Stimulated activated CD4-positive, alpha-beta T cell treated with anti-CD3 and anti-CD28 coated beads, Interleukin-2, amount 100 ng/mL, for 4 hours (primary cell): Measurements from ENCODE around the gene ROBO1.

Source experiments
- DNase-seq: peaks from one replicate; pipeline ENCODE4 v3.0.0-alpha.2; 2020; ENCODE audit warnings: low read depth

ROBO1 gene

GRCh38 chr3:79162653-79163052 is 605.1 kb downstream of the ROBO1 start:
- no peak for DNase-seq

DNA sequence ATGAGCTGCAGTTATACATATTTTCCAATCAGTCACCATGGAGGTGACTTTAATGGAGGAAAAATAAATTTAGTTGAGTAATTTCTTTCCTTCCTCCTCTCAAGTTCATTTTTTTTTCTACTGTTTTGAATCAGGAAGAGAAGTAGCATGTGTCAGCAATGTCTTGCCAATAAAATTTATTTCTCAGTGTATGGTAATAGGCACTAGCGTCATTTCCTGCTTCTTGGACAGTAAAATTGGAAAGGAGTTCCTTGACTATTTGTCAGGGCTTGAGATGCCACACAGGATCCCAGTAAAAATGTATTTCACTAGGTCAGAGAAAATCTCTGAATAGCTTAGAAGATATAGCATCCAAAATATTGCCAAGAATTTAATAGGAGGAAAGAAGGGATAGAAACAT is 605.9 kb downstream of the ROBO1 start:
- no peak for DNase-seq

DNA sequence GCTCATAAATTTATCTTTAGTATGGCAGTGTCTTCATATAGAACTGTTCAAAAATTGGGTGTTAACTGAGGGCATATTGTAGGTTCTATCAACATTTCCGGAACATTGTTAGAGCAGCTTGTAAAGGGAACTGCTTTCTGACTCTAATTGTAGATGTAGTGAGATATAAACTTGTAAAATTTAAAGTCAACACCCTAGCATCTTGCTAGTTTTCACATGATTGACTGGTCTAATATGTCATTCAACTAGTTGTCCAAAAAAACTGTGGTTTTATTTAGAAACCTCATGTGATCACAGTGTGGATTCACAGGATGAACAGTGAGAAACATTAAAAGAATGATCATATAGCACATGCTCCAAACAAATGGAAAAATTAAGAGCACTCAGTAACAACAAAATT is 607.4 kb downstream of the ROBO1 start:
- DNase-seq, result no peak

GRCh38 chr3:79159736-79160135 is 608.1 kb downstream of the ROBO1 start:
- no peak for DNase-seq

DNA sequence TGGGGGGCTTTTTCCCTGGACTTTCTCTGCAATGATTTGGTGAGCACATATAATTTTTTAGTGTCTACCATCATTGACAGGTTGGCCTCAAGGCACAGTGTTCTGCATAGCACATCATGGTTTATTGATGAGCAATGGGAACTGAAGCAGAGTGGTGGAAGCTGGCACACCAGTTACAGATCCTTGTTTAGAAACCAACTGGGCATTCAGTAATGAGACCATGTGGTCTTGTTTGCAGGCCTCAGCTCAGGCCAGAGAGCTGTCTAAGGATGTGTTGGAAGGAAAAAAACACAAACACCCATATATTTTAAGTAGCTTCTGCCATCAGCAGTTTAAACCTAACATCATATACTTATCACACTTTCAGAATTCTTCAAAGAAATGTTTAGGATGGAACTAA is 610.6 kb downstream of the ROBO1 start:
- no peak for DNase-seq

GRCh38 chr3:79154865-79155264 is 612.9 kb downstream of the ROBO1 start:
- DNase-seq, result no peak

DNA sequence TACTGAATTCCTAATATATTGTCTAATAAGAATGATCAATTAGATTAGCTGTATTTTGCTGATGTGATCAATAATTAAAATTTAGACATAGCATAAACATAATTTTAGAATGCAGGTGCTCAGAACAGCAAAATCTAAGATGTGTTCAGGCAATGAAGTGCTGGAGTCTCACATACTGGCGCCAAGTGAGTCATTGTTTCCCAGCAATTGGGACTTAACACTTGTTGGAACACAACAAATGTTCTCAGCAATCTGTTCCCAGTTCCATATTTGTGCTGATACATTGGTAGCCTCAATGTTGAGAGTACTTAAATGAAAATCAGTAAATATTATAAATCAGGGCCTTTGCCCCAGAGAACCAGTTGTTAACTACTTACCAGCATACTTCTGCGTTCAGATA is 619.0 kb downstream of the ROBO1 start:
- DNase-seq, result no peak

GRCh38 chr3:79146024-79146423 is 621.8 kb downstream of the ROBO1 start:
- DNase-seq, result no peak

GRCh38 chr3:79140708-79141107 is 627.1 kb downstream of the ROBO1 start:
- no peak for DNase-seq

GRCh38 chr3:79139395-79140068 is 628.3 kb downstream of the ROBO1 start:
- DNase-seq, result no peak

GRCh38 chr3:79125313-79125984 is 642.3 kb downstream of the ROBO1 start:
- DNase-seq, result no peak

- no peak for DNase-seq
These were observed 652.3 kb downstream of the ROBO1 start for GRCh38 chr3:79115458-79115857.

DNA sequence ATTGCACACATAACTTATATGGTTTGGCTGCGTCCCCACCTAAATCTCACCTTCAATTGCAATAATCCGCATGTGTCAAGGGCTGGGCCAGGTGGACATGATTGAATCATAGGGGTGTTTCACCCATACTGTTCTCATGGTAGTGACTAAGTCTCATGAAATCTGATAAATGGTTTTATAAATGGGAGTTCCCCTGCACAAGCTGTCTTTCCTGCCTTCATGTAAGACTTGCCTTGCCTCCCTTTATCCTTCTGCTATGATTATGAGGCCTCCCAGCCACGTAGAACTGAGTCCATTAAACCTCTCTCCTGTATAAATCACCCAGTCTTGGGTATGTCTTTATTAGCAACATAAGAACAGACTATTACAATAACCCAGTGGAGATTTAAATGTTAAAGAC is 653.9 kb downstream of the ROBO1 start:
- no peak for DNase-seq

DNA sequence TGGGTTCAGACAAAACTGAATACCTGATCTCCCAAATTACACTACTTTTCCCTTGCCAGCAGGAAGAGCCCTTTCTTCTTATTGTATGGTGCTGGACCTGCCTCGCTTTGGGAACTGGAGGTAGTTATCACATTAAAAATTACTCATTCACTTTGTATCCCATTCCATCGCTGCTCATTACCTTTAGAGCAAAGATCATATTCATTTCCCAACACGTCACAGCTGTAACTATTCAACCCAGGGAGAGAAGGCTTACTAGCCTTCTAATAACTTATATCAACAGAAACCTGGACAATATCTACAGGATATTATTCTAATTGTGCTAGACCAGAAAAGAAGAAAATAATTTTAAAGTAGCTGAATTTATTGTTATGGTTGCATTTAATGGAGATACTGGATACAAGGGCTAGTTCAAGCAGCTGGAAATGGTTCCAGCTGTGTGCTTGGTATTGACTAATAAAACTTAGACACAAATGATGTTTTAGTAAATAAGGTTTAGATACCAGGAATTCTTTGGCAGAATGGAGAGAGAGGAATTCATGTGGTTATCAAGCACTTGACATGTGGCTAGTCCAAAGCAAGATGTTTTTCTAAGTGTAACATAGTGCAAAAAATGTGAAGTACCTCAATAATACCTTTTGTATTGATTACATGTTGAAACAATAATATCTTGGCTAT is 656.3 kb downstream of the ROBO1 start:
- no peak for DNase-seq

GRCh38 chr3:79109754-79110153 is 658.0 kb downstream of the ROBO1 start:
- no peak for DNase-seq

- DNase-seq, result no peak
These were observed 664.5 kb downstream of the ROBO1 start for GRCh38 chr3:79103307-79103706.

DNA sequence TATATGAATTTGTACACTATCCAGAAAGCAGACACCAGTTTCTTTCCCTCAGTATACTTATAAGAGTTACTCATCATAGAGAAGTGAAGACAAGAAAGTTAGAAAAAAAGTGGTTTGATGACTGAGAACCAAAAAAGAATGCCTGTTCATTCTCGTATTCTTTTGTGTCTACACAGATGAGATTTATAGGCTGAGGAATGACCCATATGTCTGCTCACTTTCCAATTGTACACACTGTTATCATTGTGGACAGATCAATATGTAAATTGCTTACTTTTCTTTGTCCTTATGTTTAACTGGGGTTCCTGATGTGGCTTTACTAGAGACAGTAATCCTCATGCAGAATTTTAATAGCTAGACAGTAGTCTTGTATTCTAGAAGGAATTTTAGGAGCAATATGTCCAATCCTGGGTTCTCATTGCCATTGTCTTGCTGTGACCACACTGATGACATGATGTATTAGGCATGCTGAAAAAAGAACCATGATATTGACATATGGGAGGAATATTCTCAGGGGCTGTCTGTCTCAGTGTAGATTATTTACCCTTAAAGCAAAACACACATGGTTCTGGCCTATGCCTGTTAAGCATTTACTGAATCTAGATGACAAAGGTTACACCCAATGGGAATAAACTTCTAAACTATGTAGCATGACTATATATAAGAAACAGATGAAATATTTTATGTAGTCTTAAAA is 669.7 kb downstream of the ROBO1 start:
- DNase-seq, result no peak

DNA sequence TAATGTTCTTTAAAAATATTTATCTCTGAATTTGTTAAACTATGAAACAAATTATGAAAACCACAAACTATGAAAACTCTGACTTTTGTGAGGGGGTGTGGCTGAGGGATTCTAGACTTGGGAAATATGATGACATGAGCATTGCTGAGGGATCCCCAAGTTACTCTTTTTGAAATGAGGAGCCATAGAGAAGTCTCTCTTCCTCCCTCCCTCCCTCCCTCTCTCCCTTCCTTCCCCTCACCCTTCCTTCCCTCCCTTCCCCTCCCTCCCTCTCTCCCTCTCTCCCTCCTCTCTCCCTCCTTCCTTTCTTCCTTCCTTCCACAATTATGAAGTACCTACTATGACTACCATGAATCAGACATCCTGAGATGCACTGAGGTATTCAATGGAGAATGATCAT is 673.1 kb downstream of the ROBO1 start:
- DNase-seq, result no peak

GRCh38 chr3:79086514-79086913 is 681.3 kb downstream of the ROBO1 start:
- no peak for DNase-seq

DNA sequence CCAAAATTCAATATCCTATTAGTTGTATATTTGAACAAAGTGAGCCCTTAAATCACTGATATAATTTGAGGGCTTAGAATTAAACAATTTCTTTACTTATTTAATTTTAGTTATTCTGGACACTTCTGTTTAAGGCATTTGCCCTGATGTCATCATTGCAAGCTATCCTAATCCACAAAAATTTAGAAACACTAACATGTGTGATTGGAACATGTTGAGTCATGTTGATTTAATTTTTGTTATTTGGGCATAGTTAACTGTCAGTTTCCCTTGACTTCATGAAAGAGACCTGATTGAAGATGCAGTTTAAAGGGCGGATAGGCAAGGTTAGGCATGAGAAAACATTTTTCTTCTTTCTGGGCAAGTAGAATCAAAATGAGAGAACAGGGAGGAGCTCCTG is 682.6 kb downstream of the ROBO1 start:
- DNase-seq, result no peak

GRCh38 chr3:79081335-79081734 is 686.5 kb downstream of the ROBO1 start:
- DNase-seq, result no peak

DNA sequence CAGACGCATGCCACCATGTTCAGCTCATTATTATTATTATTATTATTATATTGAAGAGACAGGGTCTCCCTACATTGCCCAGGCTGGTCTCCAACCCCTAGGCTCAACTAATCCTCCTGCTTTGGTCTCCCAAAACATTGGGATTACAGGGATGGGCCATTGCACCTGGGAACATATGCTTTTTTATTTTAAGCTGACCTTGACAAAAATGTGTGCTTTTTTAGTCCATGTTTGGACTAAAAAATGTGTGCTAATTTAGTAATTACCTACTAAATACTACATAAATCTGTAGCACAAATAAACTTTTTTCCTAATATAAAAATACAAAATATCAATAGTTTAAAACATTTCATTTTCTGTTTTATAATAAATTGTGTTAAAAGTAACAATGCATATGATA is 693.2 kb downstream of the ROBO1 start:
- no peak for DNase-seq

GRCh38 chr3:79067734-79068133 is 700.1 kb downstream of the ROBO1 start:
- no peak for DNase-seq
